HG02588 (cell line): Measurements from ENCODE around the gene MDP1.

Experiments used
- ATAC-seq: cut with Tn5 transposase; IDR thresholded peaks from one replicate; pipeline ENCODE4 v1.9.1; 2021; ENCODE audit warnings: mild to moderate bottlenecking, moderate library complexity; ENCODE audit not compliant: unreplicated experiment

MDP1 gene

DNA sequence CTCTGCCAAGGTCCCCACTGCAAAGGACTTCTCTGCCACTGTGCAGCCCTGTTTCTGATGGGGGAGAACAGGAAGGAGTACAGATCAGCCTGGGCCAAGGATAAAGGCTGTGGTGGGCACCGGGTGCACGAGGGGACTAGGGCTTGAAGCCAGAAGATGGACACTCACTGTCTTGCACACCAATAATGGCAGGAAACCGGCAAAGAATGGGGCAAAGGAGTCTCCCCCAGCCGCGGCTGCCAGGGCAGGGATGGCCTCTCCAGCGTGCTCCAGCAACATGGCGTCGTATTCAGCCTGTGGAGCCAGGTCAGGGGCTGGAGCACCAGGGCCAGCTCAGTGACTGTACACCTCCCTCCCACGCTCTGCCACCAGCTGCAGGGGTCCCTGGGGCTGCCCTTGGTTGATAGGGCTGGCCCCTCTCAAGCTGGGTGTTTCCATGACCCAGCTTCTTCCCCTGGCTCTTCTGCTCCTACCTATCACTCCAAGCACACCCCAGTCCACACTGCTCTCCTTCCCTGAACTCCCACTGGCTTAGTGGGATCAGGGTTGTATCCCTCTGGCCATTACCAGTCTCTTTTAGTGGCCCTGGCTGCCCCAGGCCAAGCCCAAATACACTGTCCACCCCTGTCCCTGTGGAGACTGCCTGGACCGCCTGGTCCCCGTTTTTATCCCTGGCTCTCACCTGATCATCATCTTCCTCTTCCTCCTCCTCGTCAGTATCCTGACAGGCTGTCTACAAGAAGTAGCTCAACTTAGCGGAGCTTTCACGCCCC, 33.6 kb downstream of the MDP1 start:
- no peak for ATAC-seq

DNA sequence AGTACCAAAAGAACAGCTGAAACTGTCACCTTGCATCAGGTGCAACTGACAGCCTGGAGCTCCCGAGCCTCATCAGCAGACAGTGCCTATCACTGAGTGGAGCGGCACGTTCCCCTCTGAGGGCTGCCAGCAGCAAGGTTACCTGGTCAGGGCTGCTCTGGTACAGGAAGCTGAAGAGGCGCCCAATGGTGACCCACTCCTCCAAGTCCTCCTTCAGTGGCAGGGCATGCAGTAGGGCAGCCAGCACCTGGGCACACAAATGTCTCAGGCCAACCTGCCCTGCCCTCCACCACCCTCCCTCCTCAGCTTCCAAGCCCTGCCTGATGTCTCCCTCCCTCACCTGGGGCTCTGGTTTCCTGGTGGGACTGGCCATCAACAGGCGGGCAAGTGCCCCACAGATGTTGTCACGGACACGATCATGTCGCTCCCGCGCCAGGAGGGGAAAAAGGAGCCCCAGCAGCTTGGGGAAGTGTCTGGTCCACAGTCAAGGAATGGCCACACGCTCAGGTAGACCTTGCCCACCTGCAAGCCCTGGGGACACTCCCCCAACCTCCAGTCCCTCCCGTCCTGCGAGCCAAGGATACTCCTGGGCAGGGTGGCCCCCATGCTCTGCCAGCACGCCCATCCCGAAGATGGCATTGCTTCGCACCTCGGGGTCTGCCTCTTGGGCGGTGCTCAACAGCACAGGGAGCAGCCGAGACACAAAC, 34.3 kb downstream of the MDP1 start:
- no peak for ATAC-seq

DNA sequence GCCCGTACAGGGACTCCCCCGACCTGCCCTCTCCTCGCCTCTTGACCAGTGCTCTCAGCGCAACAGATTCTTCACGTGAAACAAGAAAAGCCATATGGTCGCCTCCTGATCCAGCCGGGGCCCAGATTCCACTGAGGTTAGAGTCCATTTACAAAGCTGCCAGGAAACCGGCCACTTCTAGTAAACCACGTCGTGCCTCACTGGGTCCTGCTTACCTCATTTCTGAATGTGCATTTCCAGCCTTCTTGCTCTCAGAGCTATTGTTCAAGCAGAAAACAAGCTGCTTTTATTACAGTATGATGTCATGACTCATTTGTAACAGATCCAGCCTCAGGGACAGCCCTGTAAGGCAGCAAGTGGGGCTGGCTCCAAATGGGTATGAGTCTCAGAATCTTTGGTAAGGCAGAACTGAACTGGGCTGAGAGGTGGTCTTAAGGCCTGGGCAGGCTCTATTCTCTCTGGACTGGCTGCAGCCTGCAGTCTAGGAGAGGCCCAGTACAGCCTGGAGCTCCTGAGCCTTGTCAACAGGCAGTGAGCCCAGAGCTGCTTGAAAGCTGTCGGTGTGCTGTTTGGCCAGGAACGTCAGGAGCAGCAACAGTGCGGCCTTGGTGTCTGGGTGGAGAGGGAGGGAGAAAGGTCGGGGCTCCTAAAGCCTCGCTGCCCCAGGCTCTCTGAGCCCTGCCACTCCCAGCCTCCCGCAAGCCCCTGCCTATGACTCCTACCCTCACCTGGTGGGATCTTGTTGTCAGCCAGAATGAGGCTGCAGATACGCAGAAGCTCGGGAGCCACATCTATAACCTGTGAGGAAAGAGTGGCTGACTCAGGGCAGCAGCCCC, 35.7 kb downstream of the MDP1 start:
- no peak for ATAC-seq

DNA sequence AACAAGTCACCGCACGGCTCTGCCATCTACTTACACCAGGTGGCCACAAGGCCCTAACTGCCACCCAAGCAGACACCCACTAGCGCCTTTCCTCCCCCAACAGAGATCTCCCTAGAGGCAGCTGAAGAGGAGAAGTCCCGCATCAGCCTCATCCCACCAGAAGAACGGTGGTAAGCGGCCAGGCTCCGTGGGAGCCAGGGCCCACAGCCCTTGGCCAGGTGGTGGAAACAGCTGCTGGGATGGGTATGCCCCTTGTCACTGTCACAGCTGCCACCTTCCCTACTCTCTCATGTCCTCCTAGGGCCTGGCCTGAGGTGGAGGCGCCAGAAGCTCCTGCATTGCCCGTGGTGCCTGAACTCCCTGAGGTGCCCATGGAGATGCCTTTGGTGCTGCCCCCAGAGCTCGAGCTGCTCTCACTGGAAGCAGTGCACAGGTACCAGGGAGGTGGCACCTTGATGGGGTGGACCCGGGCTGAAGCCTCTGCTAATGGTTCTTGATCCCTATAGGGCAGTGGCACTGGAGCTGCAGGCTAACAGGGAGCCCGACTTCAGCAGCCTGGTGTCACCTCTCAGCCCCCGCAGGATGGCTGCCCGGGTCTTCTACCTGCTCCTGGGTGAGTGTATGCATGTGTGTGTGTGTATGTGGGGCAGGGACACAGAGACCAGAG, 36.4 kb downstream of the MDP1 start:
- ATAC-seq, result no peak

DNA sequence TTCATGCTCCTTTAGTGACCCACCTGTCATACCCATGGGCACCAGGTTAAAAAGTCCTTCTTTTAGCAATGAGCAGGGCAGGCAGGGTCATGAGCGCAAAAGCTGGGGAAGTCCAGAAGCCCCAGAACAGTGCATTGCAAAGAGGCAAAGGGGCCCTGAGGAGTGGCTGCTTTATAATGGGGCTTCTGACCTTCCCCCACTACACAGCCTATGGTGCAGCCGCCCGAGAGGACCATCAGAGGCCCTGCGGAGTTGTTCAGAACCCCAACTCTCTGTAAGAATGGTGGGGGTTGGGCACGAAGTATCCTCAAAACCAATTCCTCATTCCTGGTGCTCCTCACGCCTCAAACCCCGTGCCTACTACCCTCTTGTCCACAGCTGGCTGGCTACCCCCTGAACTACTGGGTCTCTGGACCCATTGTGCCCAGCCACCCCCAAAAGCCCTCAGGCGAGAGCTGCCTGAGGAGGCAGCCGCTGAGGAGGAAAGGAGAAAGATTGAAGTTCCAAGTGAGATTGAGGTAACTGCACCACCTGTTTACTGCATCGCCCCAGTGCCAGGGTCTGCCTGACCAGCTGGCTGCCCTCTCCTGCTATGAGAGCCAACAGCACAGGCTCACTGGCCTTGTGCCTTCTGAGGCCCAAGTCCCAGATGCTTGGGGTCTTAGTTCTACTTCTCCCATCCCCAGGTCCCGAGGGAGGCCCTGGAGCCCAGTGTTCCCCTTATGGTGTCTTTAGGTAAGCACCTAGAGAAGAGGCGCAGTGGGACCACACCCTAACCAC, 37.3 kb downstream of the MDP1 start:
- ATAC-seq, result no peak

DNA sequence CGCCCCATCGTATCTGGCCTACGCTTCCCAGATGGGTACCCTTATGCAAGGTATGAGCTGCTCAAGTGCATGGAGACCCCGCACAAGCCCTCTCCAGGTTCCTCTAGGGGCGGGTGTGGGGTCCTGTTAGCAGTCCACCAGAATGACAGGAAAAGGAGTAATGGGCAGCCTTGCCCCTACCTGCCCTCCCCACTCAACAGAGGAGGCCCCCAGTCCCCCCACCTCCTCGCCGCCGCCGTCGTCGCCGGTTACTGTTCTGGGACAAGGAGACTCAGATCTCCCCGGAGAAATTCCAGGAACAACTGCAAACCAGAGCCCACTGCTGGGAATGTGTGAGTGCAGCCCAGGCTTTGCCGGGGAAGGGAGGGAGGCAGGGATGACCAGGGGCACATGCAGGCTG, 38.0 kb downstream of the MDP1 start:
- ATAC-seq, result no peak

DNA sequence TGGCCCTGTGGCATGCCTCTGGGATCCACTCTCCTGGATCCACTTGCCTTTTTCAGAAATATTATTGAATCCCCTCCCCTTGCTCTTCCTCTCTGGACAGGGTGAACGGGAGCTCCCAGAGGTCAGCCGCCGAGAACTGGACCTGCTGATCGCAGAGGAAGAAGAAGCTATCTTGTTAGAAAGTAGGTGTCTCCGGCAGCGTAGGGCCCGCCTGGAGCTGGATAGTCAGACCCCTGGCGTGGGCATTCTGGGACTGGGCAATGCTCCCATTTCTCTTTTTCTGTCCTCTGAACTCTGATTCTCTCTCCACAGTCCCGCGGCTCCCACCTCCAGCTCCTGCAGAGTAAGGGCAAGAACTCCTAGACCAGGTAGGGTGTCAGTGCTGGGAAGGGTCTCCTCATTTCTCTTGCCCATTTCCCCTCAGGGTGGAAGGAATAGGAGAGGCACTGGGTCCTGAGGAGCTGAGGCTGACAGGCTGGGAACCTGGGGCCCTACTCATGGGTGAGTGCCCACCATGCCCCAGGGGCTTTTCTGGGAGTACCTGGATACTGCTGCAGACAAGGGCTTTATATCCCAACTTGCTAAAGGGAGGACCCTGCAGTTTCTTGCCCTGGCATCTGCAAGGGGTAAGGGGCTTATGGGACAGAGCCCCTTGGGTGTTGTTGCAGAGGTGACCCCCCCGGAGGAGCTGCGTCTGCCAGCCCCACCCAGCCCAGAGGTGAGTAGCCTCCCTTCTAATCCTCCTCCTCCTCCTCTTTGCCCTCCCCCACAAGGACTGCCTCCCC, 38.6 kb downstream of the MDP1 start:
- no peak for ATAC-seq

DNA sequence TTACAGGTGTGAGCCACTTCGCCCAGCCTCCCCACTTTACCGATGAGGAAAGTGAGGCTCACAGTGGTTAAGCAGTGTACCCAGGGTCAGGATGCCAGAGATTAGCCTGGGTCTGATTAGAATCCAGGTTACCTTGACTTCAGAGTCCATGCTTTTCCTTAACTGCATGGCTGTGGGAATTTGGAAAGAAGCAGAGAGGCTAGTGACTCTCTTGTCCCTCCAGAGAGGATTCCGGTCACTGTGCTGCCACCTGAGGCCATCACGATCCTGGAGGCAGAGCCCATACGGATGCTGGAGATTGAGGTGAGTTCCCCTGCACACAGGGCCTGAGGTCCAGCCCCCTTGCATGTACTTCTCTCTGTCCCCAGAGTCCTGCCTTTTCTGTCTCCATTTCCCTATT, 39.3 kb downstream of the MDP1 start:
- no peak for ATAC-seq

DNA sequence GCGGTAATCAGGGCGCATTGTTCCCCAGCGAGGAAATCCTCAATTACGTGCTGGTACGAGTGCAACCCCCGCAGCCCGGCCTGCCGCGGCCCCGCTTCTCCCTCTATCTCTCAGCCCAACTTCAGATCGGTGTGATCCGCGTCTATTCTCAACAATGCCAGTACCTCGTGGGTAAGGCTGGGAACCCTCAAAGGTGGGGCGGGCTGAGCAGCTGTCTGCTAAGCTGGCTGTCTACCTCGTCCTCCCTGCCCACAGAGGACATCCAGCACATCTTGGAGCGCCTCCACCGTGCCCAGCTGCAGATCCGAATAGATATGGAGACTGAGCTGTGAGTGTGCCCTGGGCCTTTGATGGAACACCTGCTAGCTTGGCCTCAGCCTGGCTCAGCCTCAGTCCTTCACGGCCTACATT, 43.0 kb downstream of the MDP1 start:
- ATAC-seq, result no peak

DNA sequence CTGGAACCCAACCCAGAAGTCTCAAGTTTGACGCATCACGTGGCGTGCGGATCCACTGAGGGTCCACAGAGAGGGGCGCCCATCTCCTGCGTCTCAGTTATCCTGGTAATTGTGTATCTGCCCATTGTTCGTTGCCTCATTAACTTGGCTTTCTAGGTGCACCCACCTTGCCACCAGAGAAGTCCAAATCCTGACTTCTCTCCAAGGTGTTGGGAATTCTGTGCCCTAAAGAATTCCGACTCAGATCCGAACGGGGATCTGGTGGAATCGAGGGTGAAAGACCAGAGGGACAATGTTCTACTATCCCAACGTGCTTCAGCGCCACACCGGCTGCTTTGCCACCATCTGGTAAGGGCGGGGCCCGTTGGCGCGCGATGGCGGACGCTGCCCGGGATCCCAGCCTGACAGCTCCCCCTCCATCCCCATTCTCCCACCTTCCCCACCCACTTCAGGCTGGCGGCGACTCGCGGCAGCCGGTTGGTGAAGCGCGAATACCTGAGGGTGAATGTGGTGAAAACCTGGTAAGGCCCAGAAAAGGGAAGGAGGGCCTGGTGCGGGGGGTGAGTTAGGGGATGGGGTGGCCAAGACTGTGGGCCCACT, 43.5 kb downstream of the MDP1 start:
- ATAC-seq, result no peak

DNA sequence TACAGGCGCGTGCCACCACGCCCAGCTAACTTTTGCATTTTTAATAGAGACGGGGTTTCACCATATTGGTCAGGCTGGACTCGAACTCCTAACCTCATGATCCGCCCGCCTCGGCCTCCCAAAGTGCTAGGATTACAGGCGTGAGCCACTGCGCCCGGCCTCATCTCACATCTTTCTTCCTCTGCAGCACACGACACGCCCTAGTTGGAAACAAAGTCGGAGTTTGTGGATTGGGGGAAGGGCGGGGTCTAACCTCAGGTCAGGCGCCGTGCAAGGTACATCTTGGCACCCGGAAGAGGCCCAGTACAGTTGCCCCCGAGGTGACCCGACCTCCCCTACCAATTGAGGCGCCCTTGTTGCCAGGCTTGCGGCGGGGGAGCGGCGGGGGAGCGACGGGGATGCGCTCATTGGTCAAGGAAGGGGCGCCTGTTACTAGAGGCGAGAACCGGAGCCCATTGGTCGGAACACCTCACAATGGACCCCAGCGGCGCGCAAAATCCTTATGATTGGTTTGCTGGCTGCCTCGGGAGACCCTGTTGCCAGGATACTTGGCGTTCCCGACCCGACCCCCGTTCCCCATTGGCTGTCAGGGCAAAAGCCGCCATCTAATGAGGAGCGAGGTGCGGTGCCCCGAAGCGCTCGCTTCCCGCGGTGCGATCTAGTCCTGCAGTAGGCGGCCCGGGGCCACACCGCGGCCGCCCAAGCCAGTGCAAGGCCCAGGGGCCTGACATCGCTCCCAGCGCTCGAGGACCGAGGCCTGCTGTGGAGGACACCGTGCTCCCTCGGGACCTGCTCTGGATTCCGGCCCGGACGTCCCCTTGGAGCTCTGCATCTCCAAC, 44.2 kb downstream of the MDP1 start, which contains the start of gene REC8:
Gene REC8 (plus strand): TSS at position 659 of the 839 bp plus-strand sequence. CDS start 473 bp downstream, outside the sequence.
- ATAC-seq, result peak; percentile 83

DNA sequence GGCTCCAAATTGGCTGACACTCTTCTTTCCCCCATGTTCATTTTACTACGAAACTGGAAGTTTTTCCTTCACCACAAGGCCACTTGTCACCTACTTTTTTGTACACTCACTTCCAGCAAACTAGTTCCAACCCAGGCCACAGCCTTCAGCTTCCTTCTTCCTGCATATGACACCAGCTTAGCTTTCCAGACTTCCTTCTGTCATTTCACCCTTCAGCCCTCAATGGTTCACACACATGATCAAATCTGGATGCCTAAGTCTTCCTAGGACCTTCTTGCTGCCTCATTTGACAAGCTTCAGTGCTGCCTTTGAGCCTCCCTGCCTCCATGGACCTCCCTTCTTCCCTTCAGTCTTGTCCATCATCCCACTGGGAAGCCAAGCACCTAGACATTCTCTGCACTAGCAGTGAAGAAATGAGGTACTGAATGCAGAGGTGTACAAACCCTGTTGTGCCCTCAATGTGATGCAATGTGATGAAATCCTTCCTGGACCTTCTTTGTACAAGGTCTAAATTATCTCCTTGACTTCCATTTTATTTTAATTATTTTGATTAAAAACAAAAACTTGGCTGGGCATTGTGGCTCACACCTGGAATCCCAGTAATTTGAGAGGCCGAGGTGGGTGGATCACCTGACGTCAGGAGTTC, 48.3 kb downstream of the MDP1 start:
- ATAC-seq, result no peak

DNA sequence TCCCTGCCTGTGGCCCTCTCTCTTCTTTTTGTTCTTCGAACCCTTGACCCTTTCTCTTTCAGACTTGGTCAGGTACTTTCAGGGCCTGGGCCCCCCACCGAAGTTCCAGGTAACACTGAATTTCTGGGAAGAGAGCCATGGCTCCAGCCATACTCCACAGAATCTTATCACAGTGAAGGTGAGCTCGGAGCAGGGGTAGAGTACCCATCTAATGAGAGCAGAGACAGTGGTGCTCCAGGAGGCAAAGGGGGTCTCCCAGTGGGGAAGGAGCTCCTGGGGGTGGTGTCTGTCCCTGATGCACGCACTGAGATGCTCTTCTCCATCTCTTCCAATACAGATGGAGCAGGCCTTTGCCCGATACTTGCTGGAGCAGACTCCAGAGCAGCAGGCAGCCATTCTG, 50.1 kb downstream of the MDP1 start:
- no peak for ATAC-seq

DNA sequence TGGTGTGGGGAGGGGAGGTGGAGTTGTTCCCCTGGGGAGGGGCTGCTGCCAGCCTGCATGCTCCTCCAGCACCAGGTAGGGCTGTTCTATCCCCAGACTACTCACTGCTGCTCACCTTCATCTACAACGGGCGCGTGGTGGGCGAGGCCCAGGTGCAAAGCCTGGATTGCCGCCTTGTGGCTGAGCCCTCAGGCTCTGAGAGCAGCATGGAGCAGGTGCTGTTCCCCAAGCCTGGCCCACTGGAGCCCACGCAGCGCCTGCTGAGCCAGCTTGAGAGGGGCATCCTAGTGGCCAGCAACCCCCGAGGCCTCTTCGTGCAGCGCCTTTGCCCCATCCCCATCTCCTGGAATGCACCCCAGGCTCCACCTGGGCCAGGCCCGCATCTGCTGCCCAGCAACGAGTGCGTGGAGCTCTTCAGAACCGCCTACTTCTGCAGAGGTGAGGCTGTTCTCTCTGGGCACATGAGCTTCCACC, 51.3 kb downstream of the MDP1 start:
- no peak for ATAC-seq
